ENCODE data around the gene ARL2BP.

DNA sequence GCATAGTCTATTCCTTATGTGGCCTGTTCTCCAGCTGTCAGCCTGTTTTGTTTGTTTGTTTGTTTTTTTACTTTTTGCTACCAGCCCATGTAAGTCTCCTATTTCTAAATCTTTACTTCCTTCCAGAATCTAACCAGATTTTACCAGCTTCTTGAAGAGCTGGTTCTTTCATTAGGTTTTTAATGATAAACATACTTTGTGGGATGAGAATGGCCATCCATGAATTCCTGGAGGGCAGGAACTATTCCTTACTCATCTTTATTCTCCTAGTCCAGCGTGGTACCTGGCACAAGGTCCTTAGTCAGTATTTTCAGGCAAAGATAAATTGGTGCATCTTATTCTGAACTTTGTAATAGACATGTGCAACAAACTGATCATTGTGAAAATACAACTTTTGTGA lies 41.6 kb upstream of the ARL2BP start:
- TF ChIP-seq, protein P1, sequence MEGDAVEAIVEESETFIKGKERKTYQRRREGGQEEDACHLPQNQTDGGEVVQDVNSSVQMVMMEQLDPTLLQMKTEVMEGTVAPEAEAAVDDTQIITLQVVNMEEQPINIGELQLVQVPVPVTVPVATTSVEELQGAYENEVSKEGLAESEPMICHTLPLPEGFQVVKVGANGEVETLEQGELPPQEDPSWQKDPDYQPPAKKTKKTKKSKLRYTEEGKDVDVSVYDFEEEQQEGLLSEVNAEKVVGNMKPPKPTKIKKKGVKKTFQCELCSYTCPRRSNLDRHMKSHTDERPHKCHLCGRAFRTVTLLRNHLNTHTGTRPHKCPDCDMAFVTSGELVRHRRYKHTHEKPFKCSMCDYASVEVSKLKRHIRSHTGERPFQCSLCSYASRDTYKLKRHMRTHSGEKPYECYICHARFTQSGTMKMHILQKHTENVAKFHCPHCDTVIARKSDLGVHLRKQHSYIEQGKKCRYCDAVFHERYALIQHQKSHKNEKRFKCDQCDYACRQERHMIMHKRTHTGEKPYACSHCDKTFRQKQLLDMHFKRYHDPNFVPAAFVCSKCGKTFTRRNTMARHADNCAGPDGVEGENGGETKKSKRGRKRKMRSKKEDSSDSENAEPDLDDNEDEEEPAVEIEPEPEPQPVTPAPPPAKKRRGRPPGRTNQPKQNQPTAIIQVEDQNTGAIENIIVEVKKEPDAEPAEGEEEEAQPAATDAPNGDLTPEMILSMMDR (IDR thresholded peaks at IDR 0.05): no peak
- TF ChIP-seq EP300 (IDR thresholded peaks at IDR 0.05; ENCODE audit: low read depth) (no peak), POLR2A (IDR thresholded peaks at IDR 0.05) (no peak)
